ENCODE results near the gene TMA7.
"Not testable (repeated sequence)": the region's sequence is repeated elsewhere in the genome, so short reads cannot be mapped to it uniquely, and the experiment has no call there.

TMA7 gene

GRCh38 chr3:48469046-48469915, 29.2 kb downstream of the TMA7 start:
- DNase-seq = no peak

GRCh38 chr3:48470286-48470685, 30.2 kb downstream of the TMA7 start:
- DNase-seq = no peak

GRCh38 chr3:48472673-48472922, 32.5 kb downstream of the TMA7 start:
- DNase-seq = no peak

GRCh38 chr3:48472923-48473616, 33.0 kb downstream of the TMA7 start:
- peak; percentile 93 for DNase-seq

- no peak for DNase-seq
Observed at GRCh38 chr3:48473617-48473952, 33.5 kb downstream of the TMA7 start.

- DNase-seq = not testable (repeated sequence)
Observed at GRCh38 chr3:48474031-48474430, 34.0 kb downstream of the TMA7 start.

- no peak for DNase-seq
Observed at GRCh38 chr3:48474619-48475018, 34.6 kb downstream of the TMA7 start.

- DNase-seq = no peak
Observed at GRCh38 chr3:48475188-48475587, 35.1 kb downstream of the TMA7 start.

- DNase-seq = no peak
Observed at GRCh38 chr3:48476426-48477053, 36.5 kb downstream of the TMA7 start.

GRCh38 chr3:48477959-48478520, 38.0 kb downstream of the TMA7 start:
- no peak for DNase-seq

- DNase-seq = no peak
Observed at GRCh38 chr3:48478626-48479555, 38.8 kb downstream of the TMA7 start.

GRCh38 chr3:48480891-48481290, 40.8 kb downstream of the TMA7 start:
- DNase-seq = not testable (repeated sequence)

GRCh38 chr3:48482822-48483221, 42.8 kb downstream of the TMA7 start:
- DNase-seq = not testable (repeated sequence)

GRCh38 chr3:48486952-48487351, 46.9 kb downstream of the TMA7 start:
- DNase-seq = no peak

GRCh38 chr3:48492461-48493202, 52.6 kb downstream of the TMA7 start:
- DNase-seq = peak; percentile 21

GRCh38 chr3:48493203-48493501, 53.1 kb downstream of the TMA7 start:
- DNase-seq = no peak

Data from fibroblast of skin of right biceps (primary cell).